HFF-Myc (cell line): Measurements from ENCODE around the gene P2RY6.

ENCODE experiments used
- DNase-seq: peaks from one replicate; pipeline ENCODE4 v3.0.0-alpha.2; 2011; ENCODE audit warnings: low read depth; ENCODE audit errors: extremely low read depth
- H3K4me3 ChIP-seq: replicated peaks from 2 replicates; pipeline ENCODE4 v1.5.1; 2011; ENCODE audit warnings: low read depth, mild to moderate bottlenecking, control low read depth, low read length
- CTCF ChIP-seq: IDR thresholded peaks from 2 replicates; pipeline ENCODE4 v1.5.1; 2012; ENCODE audit warnings: mild to moderate bottlenecking, low read depth, low read length, control low read depth; ENCODE audit errors: missing control alignments

P2RY6 gene

GRCh38 chr11:73283276-73284000, 11.3 kb downstream of the P2RY6 start:
- TF ChIP-seq CTCF: no peak
- no peak for DNase-seq

GRCh38 chr11:73284106-73284505, 12.0 kb downstream of the P2RY6 start:
- TF ChIP-seq CTCF: no peak
- H3K4me3 ChIP-seq: no peak overlapping the region
- DNase-seq: no peak

More at GRCh38 chr11:73283276-73284000, 11.3 kb downstream of the P2RY6 start:
- H3K4me3 ChIP-seq: no peak overlapping the region

GRCh38 chr11:73285721-73286120, 13.6 kb downstream of the P2RY6 start:
- no peak for TF ChIP-seq CTCF
- no peak overlapping the region for H3K4me3 ChIP-seq
- DNase-seq: no peak

- TF ChIP-seq CTCF: no peak
- DNase-seq: no peak
- no peak overlapping the region for H3K4me3 ChIP-seq
Observed at GRCh38 chr11:73286240-73286810, 14.2 kb downstream of the P2RY6 start.

GRCh38 chr11:73287400-73288101, 15.4 kb downstream of the P2RY6 start:
- DNase-seq: no peak
- no peak for TF ChIP-seq CTCF

GRCh38 chr11:73288192-73288872, 16.2 kb downstream of the P2RY6 start:
- DNase-seq: no peak
- TF ChIP-seq CTCF: no peak
- H3K4me3 ChIP-seq: no peak overlapping the region

More at GRCh38 chr11:73287400-73288101, 15.4 kb downstream of the P2RY6 start:
- H3K4me3 ChIP-seq: no peak overlapping the region
